ENCODE measurements around the gene AKAP7.

DNA sequence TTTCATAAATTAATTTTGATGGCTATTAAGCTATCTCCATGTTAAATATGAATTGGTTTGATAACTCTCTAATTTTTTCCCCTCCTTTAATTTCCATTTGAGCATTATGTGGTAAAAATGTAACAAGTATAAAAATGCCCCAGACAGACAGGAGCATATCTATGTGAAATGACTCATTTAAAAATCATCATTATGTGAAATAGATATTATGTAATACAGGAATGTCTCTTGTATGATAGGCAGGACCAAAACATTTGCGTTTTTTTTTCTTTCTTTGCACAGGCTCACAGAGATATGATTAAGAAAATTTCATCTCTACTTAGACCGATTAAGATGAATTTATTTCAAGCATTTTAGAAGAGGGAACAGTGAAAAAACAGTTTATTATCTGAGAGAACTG, 95.8 kb downstream of the AKAP7 start:
- no peak for TF ChIP-seq POLR2A (IDR thresholded peaks at IDR 0.05; ENCODE audit: low read depth, low read length)
- TF ChIP-seq, protein P1, sequence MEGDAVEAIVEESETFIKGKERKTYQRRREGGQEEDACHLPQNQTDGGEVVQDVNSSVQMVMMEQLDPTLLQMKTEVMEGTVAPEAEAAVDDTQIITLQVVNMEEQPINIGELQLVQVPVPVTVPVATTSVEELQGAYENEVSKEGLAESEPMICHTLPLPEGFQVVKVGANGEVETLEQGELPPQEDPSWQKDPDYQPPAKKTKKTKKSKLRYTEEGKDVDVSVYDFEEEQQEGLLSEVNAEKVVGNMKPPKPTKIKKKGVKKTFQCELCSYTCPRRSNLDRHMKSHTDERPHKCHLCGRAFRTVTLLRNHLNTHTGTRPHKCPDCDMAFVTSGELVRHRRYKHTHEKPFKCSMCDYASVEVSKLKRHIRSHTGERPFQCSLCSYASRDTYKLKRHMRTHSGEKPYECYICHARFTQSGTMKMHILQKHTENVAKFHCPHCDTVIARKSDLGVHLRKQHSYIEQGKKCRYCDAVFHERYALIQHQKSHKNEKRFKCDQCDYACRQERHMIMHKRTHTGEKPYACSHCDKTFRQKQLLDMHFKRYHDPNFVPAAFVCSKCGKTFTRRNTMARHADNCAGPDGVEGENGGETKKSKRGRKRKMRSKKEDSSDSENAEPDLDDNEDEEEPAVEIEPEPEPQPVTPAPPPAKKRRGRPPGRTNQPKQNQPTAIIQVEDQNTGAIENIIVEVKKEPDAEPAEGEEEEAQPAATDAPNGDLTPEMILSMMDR (IDR thresholded peaks at IDR 0.05; ENCODE audit: extremely low read depth in 1 of 2, insufficient read depth in 1 of 2, low read depth in 1 of 2, low read length in 2 of 2) = no peak
- no peak for TF ChIP-seq POLR2AphosphoS5 (IDR thresholded peaks at IDR 0.05; ENCODE audit: insufficient read depth, low read depth, low read length)
- no peak for TF ChIP-seq EZH2 (IDR thresholded peaks at IDR 0.05; ENCODE audit: borderline replicate concordance, low read depth, low read length, severe bottlenecking)
- TF ChIP-seq, protein P2, sequence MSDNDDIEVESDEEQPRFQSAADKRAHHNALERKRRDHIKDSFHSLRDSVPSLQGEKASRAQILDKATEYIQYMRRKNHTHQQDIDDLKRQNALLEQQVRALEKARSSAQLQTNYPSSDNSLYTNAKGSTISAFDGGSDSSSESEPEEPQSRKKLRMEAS (IDR thresholded peaks at IDR 0.05; ENCODE audit: insufficient read depth, insufficient read length) = no peak
- no peak for TF ChIP-seq MYC (IDR thresholded peaks at IDR 0.05; ENCODE audit: low read depth, low read length)
- no peak for TF ChIP-seq JUN (IDR thresholded peaks at IDR 0.05; ENCODE audit: borderline replicate concordance, insufficient read depth, insufficient read length, low read depth)
